Activated T-cell treated with anti-CD3 and anti-CD28 coated beads, Interleukin-2, amount 50 U/mL, for 72 hours (primary cell): ENCODE measurements around the gene PET117. TPM values are rescaled to one million over a fixed set of nuclear protein-coding genes. Genes with fewer than 3 reads are reported as not detected.
"Not testable (repeated sequence)": the region's sequence is repeated elsewhere in the genome, so short reads cannot be mapped to it uniquely, and the experiment has no call there.

Experiments
- ATAC-seq, 2 donors: fragments of 150-1000 bp; cut with Tn5 transposase; replicated peaks in 1 of 2; 2 replicates each; pipeline ENCODE4 v1.10.0; 2021; ENCODE audit warnings: moderate library complexity in 2 of 2, mild to moderate bottlenecking in 1 of 2
- DNase-seq, 2 donors: peaks; one replicate each; pipeline ENCODE4 v3.0.0; 2021 to 2022; ENCODE audit warnings: mixed read lengths in 1 of 2
- H3K27ac Mint-ChIP-seq: one replicate; pipeline ENCODE4 v1.8.0; 2022; ENCODE audit warnings: mild to moderate bottlenecking, moderate library complexity, mixed read lengths
- H3K27me3 Mint-ChIP-seq: one replicate; pipeline ENCODE4 v1.8.0; 2022; ENCODE audit warnings: low read depth, mixed read lengths
- H3K36me3 Mint-ChIP-seq, 2 donors: one replicate each; pipeline ENCODE4 v1.8.0; 2022; ENCODE audit warnings: mixed read lengths in 2 of 2, mild to moderate bottlenecking in 1 of 2; ENCODE audit not compliant: insufficient read depth in 2 of 2
- H3K4me1 Mint-ChIP-seq: one replicate; pipeline ENCODE4 v1.8.0; 2022; ENCODE audit warnings: low read depth, mixed read lengths
- H3K4me3 Mint-ChIP-seq, 2 donors: one replicate each; pipeline ENCODE4 v1.8.0; 2022; ENCODE audit warnings: mild to moderate bottlenecking in 2 of 2, mixed read lengths in 2 of 2, moderate library complexity in 2 of 2
- H3K9me3 Mint-ChIP-seq, 2 donors: one replicate each; pipeline ENCODE4 v1.8.0; 2022; ENCODE audit warnings: mixed read lengths in 2 of 2
- total RNA-seq, 2 donors: library from RNA; stranded (reverse); gene quantifications; one replicate each; pipeline ENCODE4 v1.2.3, GENCODE V29; 2022

The PET117 gene, protein sequence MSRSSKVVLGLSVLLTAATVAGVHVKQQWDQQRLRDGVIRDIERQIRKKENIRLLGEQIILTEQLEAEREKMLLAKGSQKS
- total RNA-seq: 10 to 100 TPM in 1 of 2 donors, 1 to 10 TPM in 1; 9.7 to 10.2 TPM

DNA sequence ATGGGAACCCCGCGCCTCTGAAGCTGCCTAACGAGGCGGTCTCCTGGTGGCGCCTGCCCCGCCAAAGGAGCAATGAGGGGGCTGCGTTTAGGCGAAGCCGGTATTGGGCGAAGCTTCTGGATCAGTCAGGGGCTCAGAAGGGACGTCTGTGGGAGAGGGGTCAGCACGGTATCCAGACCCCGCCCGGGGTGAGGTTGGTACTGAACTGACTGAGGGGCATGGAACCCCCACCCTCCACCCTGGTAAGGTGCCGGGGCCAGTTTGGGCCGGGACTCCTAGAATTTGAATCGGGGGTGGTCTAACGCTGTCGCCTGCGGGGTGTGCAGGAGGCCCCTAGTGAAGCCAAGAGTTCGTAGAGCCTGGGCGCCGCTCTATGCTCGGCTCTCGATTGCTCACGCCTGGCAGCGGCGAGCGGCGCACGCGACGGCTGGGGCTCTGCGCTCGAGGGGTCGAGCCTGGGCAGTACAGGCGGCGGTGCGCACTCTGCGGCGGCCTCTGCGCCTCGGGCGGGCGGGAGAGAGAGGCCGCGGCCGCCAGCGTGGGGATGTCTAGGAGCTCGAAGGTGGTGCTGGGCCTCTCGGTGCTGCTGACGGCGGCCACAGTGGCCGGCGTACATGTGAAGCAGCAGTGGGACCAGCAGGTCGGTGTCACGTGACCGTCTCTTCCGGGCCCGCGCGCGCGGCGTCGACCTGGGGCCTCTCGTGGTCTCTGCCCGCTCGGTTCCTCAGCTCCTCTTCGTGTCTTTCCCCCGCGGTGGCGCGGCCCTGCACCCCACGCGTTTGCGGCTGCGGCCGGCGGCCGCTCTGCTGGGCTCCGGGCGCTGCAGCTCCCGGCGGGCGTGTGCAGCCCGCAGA, at the start of gene PET117, which contains the start of gene KAT14:
PET117 (plus strand) TSS at position 452 of the 854 bp plus-strand sequence; CDS start at position 545, 93 bp downstream.
KAT14 (plus strand) TSS at position 452 of the 854 bp plus-strand sequence. CDS start 4,798 bp downstream, outside the sequence.
- no peaks in the 10 kb centered on the region for H3K27me3 Mint-ChIP-seq
- peaks cover 3 to 4% of the 10 kb centered on the region in 2 donors for H3K36me3 Mint-ChIP-seq
- peak within 1 kb of the TSS; percentile 76 to 88 for H3K4me3 Mint-ChIP-seq
- ATAC-seq: peak; percentile 90 to 92
- peaks cover 22% of the 10 kb centered on the region for H3K4me1 Mint-ChIP-seq
- peak; percentile 92 to 94 for DNase-seq
- no peaks in the 10 kb centered on the region for H3K9me3 Mint-ChIP-seq
- peak within 1 kb of the TSS; percentile 76 for H3K27ac Mint-ChIP-seq

DNA sequence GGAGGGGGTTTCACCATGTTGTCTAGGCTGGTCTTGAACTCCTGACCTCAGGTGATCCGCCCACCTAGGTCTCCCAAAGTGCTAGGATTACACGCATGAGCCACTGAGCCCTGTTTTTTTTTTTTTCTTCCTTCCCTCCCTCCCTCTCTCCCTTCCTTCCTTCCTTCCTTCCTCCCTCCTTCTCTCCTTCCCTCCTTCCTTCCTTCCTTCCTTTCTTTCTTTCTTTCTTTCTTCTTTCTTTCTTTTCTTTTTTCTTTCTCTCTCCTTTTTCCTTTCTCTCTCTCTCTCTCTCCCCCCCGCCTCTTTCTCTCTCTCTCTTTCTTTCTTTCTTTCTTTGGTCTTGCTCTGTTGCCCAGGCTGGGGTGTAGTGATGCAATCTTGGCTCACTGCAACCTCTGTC, 49.4 kb upstream of the PET117 start:
- not testable (repeated sequence) for H3K36me3 Mint-ChIP-seq, DNase-seq, H3K27me3 Mint-ChIP-seq, H3K27ac Mint-ChIP-seq, H3K4me1 Mint-ChIP-seq, H3K9me3 Mint-ChIP-seq, H3K4me3 Mint-ChIP-seq, ATAC-seq

DNA sequence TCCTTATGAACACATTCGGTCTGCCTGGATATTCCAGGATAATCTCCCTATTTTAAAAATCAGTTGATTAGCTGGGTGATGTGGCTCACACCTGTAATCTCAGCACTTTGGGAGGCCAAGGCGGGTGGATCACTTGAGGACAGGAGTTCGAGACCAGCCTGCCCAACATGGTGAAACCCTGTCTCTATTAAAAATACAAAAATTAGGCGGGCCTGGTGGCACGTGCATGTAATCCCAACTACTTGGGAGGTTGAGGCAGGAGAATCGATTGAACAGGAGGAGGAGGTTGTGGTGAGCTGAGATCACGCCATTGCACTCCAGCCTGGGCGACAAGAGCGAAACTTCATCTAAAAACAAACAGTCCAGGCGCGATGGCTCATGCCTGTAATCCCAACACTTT, 48.8 kb upstream of the PET117 start:
- not testable (repeated sequence) for H3K4me1 Mint-ChIP-seq, H3K36me3 Mint-ChIP-seq, DNase-seq, H3K9me3 Mint-ChIP-seq, ATAC-seq, H3K27ac Mint-ChIP-seq, H3K27me3 Mint-ChIP-seq, H3K4me3 Mint-ChIP-seq

DNA sequence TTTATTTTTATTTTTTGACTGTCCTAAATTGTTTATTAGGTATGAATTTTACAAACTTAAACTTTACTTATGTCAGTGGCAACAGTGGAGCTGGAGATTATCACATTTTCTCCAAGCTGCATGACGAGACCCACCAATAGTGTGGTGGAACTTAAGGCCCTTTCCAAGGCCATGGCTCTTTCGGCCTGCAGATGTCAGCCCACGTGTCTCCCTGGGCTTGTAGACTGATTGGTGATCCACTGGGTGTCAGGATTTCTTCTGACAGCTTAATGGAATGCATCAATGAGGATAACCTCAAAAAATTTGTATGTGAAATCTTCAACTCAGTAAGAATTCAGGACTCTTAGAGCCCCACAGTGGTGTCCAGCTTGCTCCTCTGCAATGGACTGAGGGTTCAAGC, 47.6 kb upstream of the PET117 start:
- no peaks in the 10 kb centered on the region for H3K9me3 Mint-ChIP-seq

DNA sequence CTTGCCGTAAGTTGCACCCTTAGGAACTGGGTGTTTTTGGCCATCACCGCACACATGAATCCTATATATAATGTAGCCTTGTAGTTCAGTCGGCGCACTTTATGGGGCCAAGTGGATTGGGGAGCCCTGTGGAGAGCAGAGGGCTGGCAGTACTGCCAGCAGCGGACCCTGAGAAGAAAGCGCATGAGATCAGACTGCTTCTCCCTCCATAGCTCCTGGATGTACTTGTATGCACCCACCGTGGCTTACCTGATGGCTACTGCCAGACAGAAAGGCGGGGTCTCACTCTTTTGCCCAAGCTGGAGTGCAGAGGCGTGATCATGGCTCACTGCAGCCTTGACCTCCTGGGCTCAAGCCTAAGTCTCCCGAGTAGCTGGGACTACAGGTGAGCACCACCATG, 47.2 kb upstream of the PET117 start:
- Mint-ChIP-seq H3K36me3 (no peaks in the 10 kb centered on the region), H3K27me3 (peaks cover 6% of the 10 kb centered on the region), H3K9me3 (no peaks in the 10 kb centered on the region), H3K4me1 (no peaks in the 10 kb centered on the region), H3K27ac (no peak overlapping the region), H3K4me3 (no peak overlapping the region)
- DNase-seq (no peak), ATAC-seq (no peak)

More for the DNA sequence above, 47.6 kb upstream of the PET117 start:
- Mint-ChIP-seq H3K4me3 (no peak overlapping the region), H3K36me3 (no peaks in the 10 kb centered on the region), H3K27me3 (peaks cover 6% of the 10 kb centered on the region), H3K27ac (no peak overlapping the region), H3K4me1 (no peaks in the 10 kb centered on the region)
- DNase-seq (no peak), ATAC-seq (no peak)

DNA sequence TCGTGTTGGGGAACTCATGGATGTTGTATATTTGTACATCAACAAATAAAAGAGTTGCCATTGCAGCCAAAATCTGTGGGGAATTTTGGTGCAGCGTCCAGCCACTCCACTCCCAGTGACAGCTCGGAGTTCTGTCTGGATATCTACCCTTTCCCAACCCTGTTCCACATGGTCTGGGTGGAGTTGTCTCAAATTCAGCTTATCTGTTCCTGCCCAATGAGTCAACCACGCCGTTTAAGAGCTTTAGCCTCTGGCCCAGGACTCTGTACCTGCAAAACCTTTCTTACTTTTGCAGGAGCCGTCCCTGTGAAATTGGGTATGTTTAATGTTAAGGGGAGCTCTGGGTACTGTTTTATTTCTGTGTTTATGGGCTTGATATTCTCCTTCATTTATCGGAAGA, 46.0 kb upstream of the PET117 start:
- Mint-ChIP-seq H3K27ac (no peak overlapping the region), H3K4me1 (no peaks in the 10 kb centered on the region), H3K9me3 (no peaks in the 10 kb centered on the region), H3K4me3 (no peak overlapping the region), H3K36me3 (no peaks in the 10 kb centered on the region), H3K27me3 (peaks cover 6% of the 10 kb centered on the region)
- DNase-seq (no peak), ATAC-seq (no peak)

DNA sequence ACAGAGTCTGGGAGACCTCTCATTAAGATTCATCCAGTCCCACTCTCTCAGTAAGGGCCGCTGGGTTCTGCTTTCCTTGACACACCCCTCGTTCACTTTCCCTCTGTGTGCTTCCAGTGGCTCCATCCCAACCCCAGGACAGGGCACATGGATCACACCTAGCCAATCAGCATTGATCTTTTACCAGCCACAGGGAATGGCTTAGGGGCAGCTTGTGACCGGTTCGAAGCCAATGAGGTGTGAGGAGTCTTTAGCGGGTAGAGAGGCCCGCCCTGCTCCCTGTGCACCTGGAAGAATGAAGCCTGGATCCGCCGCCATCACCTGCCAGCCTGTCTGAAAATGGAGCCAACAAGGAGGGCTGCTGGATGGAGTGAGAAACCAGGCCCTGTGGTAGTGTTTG, 44.8 kb upstream of the PET117 start:
- ATAC-seq (no peak), DNase-seq (no peak)
- Mint-ChIP-seq H3K4me1 (no peaks in the 10 kb centered on the region), H3K36me3 (no peaks in the 10 kb centered on the region), H3K4me3 (no peak overlapping the region), H3K9me3 (no peaks in the 10 kb centered on the region), H3K27me3 (peaks cover 6% of the 10 kb centered on the region), H3K27ac (no peak overlapping the region)

DNA sequence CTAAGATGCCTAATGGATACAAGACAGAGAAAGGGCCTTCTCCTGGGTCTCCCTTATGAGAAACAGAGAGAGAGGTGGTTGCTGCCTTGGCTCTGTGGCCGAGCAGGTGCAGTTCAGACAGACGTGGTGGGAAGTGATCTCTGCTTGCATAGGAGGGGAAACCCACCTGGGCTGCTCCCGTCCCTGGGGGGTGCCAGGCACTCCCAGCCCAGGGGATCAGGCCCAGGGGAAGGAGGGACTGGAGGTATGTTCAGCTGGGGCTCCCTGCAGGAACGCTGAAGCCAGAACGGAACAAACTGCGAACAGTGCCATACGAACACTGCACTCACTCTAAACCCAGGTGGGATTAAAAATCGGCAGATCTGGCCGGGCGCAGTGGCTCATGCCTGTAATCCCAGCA, 44.3 kb upstream of the PET117 start:
- ATAC-seq (no peak), DNase-seq (no peak)
- H3K27me3 Mint-ChIP-seq: peaks cover 6% of the 10 kb centered on the region
- no peaks in the 10 kb centered on the region for H3K36me3 Mint-ChIP-seq
- no peaks in the 10 kb centered on the region for H3K9me3 Mint-ChIP-seq
- H3K27ac Mint-ChIP-seq: no peak overlapping the region
- no peak overlapping the region for H3K4me3 Mint-ChIP-seq
- H3K4me1 Mint-ChIP-seq: no peaks in the 10 kb centered on the region

DNA sequence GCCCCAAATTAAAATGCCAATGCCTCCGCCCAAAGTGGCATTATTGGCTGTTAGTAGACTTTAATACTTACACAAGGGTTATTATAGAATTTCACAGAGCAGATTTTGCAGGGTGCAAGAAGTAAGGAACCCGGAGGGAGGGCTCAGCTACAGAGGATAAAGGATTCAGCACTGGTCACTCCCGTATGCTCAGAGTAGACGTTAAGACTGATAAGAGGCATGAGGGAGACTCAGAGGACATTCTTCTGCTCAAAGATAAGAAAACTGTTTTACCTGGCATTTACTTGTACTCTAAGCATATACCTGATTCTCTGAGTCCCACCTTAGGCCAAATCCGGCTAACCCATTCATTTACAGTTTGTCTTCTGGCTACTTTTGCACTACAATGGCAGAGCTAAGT, 43.5 kb upstream of the PET117 start:
- Mint-ChIP-seq H3K4me3 (no peak overlapping the region), H3K27ac (no peak overlapping the region), H3K9me3 (no peaks in the 10 kb centered on the region), H3K36me3 (no peaks in the 10 kb centered on the region), H3K4me1 (no peaks in the 10 kb centered on the region), H3K27me3 (peaks cover 6% of the 10 kb centered on the region)
- no peak for DNase-seq
- no peak for ATAC-seq

DNA sequence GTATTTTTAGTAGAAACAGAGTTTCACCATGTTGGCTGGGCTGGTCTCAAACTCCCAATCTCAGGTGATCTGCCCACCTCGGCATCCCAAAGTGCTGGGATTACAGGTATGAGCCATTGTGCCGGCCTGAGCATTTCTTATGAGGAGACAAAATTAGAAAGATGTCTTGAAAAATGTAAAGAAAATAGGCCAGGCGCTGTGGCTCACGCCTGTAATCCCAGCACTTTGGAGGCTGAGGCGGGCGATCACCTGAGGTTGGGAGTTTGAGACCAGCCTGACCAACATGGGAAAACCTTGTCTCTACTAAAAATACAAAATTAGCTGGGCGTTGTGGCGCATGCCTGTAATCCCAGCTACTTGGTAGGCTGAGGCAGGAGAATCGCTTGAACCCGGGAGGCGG, 37.1 kb upstream of the PET117 start:
- H3K4me1 Mint-ChIP-seq, ATAC-seq, DNase-seq, H3K27ac Mint-ChIP-seq, H3K9me3 Mint-ChIP-seq, H3K4me3 Mint-ChIP-seq, H3K36me3 Mint-ChIP-seq: not testable (repeated sequence)
- H3K27me3 Mint-ChIP-seq: peaks cover 27% of the 10 kb centered on the region

DNA sequence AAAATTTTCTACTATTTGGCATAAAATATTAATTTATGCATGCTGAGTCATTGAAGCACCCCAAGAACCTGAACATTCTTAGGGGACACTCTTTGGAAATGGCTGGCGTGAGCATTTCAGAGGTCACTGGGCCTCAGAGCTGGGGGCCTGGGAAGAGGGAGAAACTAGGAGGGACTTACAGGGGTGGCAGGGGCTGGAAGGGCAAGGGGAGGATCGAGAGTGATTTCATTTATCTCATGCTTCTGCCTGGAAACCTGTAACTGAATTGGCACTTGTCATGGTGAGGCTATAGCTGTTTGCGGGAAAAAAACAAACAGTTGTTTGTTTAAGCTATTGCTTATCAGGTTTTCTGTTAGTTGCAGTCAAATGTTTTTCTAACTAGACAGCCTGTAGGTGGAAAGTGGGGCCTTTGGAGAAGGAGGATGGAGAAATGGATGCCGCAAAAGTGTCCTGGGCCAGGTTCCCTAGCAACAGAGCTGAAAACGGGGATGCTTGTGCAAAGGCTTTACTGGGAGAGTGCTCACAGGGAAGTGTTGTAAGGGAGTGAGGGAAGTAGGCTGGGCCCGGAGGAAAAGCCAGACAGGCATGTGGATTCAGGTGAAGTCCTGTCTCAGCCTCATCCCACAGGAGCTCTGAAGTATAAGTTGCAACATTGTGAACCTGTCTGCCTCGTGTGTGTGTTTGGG, 36.4 kb upstream of the PET117 start:
- Mint-ChIP-seq H3K36me3 (no peaks in the 10 kb centered on the region), H3K4me1 (no peaks in the 10 kb centered on the region), H3K27ac (no peak overlapping the region), H3K4me3 (no peak overlapping the region), H3K27me3 (peaks cover 27% of the 10 kb centered on the region), H3K9me3 (no peaks in the 10 kb centered on the region)
- DNase-seq: no peak
- no peak for ATAC-seq

DNA sequence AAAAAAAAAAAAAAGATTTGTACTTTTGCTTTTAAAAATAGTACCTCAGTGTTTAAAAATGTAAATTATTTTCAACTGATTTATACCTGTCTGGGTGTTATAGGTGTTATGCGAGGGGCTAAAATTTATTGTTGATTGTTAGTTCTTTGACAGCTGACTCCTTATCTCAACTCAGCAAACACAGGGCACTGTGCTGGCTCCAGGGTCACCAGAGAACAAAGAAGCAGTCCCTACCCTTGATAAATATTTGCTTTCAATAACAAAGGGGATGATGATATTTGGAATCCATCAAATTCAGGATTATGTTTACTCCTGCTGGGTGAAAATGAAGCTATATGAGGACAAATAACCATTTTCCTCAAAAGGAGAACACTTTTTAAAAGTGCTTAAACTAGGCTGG, 34.2 kb upstream of the PET117 start:
- Mint-ChIP-seq H3K27ac (no peak overlapping the region), H3K36me3 (no peaks in the 10 kb centered on the region), H3K4me1 (no peaks in the 10 kb centered on the region), H3K27me3 (peaks cover 27% of the 10 kb centered on the region), H3K4me3 (no peak overlapping the region), H3K9me3 (no peaks in the 10 kb centered on the region)
- DNase-seq: no peak
- no peak for ATAC-seq

DNA sequence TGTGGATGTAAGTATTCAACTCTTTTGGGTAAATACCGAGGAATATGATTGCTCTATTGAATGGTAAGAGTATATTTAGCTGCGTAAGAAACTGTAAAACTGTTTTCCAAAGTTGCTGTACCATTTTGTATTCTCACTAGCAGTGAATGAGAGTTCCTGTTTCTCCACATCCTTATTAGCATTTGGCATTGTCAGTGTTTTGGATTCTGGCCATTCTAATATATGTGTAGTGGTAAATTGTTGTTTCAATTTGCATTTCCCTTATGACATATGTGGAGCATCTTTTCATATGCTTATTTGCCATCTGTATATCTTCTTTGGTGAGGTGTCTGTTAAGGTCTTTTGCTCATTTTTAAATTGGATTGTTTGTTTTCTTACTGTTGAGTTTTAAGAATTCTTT, 29.3 kb upstream of the PET117 start:
- Mint-ChIP-seq H3K27me3 (peaks cover 6% of the 10 kb centered on the region), H3K4me1 (no peaks in the 10 kb centered on the region), H3K9me3 (peaks cover 0 to 3% of the 10 kb centered on the region in 2 donors), H3K4me3 (no peak overlapping the region), H3K36me3 (no peaks in the 10 kb centered on the region), H3K27ac (no peak overlapping the region)
- ATAC-seq (no peak), DNase-seq (no peak)
